HG03196 (cell line): ENCODE data around the gene CGNL1.

Source experiments
- ATAC-seq: cut with Tn5 transposase; IDR thresholded peaks from one replicate; pipeline ENCODE4 v1.9.1; 2021; ENCODE audit not compliant: unreplicated experiment

The CGNL1 gene

GRCh38 chr15:57541805-57542504, 165.7 kb downstream of the CGNL1 start:
- ATAC-seq = no peak

DNA sequence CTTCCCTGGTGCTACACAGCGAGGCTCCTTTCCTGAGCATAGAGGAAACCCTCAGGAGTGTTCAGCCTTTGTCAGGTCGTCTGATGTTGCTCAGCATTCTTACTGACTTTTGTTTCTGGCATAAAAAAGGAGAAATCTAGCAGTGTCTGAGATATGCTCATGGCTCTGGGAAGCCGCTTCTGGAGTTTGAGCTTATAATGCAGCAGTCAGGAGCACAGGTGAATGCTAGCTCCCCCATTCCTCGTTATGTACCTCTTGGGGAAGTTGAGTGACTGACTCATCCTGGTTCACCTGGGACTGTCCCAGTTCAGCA, 166.2 kb downstream of the CGNL1 start:
- no peak for ATAC-seq

DNA sequence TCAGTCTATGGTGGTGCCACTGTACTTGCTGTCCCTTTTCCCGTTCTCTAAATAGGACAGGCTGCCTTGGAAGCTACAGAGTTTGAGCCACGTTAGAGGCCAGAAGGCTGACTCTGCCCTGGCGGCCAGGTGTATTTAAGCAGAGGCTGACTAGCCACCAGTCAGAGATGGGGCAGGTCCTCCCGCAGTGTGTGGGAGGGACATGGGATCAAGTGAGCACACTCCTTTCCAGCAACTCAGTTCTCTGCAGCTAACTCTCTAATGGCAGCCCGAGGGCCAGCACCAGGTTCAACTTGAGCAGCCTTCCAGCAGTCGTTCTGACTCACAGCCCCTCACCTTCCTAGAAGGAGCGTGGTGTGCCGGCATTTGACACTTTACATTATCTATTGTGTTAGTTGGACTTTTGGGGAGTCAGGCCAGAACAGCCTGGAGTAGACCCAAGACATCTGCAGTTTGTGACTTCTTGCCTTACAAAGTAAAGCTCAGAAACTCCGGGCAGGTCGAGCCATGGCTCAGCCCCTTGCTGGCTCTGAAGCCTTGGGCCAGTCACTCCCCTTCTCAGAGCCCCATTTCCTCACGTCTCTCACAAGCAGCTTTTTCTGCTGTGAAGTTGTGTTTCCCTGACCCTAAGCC, 168.7 kb downstream of the CGNL1 start:
- no peak for ATAC-seq

GRCh38 chr15:57545995-57546394, 169.7 kb downstream of the CGNL1 start:
- ATAC-seq = no peak

DNA sequence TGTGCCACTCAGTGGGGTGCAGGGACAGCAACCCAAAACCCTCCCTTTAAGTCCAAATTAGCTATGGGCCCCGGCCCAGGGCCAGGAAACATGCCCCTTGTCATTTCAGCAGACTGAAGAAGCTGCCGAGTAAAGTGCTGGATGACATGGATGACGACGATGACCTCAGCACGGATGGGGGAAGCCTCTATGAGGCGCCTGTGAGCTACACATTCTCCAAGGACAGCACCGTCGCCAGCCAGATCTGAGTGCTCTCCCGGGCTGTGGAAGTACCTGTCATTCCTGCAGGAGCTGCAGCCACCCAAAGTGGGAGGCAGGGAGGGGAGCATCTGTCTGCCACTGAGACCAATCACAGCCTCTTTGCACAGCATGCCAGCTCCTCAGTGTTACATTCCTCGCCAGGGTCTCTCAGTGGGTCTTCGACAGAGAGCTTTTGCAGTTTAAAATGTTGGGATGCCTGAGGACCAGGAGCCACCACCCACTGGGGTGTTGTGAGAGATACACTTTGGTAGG, 171.0 kb downstream of the CGNL1 start:
- no peak for ATAC-seq

DNA sequence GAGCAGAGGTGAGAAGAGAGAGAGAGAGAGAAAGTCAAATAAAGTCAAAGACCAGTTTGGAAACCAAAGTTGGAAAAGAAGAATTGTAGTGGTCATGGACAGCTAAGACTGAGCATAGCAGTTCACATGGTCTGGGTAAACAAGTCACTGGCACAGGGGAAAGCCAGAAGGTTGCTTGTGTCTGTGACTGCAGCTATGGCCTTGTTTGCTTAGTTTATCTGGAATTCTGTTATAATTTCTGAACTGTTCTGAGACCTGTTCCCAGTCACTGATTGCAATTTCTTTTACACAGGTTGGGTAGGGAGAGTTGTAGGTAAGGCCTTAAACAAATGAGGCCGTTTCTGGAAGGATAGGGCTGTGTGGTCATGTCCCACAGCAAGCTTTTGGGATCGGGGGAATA, 172.0 kb downstream of the CGNL1 start:
- ATAC-seq = no peak

- ATAC-seq = no peak
Measured at GRCh38 chr15:57548835-57549234, 172.5 kb downstream of the CGNL1 start.

GRCh38 chr15:57549935-57550334, 173.6 kb downstream of the CGNL1 start:
- ATAC-seq = no peak

DNA sequence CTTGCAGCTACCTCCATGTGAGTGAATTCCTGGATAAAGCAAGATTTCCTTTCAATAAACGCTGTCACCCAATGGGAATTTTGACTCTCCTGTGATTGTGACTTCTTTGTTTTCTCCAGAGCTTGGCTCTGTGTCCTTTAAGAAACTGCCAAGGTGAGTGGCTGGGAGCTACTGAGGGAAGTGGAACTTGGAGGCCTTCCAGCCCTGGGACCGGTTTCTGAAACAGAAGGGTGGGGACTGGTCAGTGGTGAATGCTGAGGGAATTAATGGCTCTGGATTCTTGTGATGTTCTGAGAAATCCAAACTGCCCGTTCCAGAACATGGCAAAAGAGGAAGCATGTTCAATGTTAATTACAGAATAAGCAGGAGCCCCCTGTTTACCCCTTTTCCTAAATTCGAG, 174.3 kb downstream of the CGNL1 start:
- no peak for ATAC-seq

DNA sequence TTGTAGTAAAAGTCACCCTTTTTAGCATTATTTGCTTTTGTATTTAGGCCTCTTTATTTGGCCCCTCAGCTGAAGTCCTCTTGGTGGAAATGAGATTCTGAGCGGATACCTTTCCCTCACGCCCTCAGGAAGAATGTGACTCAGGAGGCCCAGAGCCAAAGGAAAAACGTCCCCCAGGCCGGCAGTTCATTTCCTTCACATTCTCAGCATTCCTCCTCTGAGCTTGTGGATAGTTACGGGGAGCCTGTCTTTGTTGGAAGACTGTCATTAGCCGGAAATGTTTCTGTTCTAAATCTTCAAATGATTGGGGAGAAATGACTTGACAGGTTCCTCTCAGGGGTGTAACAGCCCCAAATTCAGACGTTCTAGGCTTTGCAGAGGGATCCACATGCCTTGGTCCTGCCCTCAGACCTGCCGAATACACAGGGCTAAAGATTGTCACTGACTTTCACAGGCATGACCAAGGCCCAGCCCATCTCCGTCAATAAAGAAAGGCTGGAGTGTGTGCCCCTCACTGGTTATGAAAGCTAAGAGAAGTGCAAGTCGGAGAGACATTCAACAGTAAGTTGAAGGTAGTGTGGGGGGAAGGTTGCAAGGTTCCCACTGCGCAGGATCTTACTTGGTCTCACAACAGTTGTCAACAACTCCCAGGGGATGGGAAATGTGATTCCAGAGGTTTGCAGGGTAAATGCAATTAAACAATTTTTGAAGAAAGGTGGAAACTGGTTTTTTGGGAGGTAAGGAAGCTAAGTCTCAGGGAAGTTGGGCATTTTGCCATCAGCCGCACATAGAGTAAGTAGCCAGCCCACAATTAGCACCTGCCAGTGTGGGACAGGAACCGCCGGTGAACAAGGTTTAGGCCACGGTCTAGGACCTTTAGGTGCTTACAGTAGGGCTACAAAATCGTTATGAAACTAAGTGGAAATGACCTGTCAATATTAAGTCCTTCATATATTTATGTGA, 175.7 kb downstream of the CGNL1 start:
- no peak for ATAC-seq

DNA sequence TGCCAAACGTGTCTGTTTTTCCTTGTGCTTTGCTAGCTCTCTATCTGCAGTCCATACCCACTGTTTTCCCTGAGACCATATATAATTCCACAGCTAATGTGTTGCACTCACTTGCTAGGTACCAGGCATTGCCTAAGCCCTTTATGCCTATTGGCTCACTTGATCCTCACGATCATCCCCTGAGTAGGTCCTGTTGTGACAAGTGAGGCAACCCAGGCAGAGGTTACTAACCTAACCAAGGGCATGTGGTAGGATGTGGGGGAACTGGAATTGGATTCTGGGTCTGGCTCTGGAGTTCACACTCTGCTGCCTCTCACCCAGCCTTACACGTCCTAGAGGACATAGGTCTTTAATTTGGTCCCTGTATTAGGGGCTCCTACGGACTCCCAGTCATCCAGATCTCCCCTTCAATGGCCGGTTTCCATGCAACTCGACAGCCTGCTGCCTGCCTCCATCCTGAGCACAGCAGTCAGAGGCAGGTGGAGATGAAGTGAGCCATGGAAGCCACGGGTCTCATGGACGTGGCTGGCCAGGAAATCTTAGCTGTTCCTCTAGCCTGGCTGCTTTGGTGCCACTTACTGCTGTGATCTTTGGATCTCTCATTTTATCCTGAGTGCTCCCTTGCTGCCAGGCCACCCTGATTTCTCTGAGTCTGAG, 176.5 kb downstream of the CGNL1 start:
- no peak for ATAC-seq

GRCh38 chr15:57553526-57553925, 177.2 kb downstream of the CGNL1 start:
- ATAC-seq = no peak

DNA sequence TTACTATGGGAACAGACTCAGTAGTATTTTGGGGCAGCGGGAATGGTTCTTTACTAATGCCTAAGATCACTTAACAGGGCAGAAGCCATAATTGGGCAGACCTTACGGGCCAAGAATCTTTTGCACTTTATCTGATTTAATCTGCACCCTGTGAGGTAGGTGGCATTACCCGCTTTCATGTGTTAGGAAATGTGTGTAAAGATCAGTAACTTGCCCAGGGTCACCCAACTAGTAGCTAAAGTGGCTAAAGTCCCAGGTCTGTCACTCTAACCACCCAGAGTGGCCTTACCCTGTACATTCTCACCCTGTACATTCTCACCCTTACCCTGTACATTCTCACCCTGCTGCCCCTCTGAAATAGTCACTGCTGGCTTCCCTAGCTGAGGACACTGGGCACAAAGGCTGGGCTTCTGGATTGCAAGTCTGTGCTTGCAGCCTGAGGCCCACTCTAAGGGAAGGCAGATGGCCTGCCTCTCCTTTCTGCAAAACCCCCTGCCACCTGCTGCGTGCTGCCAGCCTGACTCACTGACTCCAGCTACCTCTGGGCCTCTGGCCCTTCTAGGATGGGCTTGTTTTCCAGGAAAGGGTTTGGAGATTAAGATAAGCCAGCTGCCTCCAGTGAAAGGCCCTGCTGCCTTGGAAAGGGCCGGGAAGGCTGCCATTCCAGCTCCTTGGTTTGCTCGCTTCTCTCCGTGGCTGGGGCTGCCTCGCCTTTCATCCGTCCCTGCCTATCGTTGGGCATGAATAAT, 177.9 kb downstream of the CGNL1 start:
- no peak for ATAC-seq

GRCh38 chr15:57554812-57555179, 178.5 kb downstream of the CGNL1 start:
- ATAC-seq = no peak

DNA sequence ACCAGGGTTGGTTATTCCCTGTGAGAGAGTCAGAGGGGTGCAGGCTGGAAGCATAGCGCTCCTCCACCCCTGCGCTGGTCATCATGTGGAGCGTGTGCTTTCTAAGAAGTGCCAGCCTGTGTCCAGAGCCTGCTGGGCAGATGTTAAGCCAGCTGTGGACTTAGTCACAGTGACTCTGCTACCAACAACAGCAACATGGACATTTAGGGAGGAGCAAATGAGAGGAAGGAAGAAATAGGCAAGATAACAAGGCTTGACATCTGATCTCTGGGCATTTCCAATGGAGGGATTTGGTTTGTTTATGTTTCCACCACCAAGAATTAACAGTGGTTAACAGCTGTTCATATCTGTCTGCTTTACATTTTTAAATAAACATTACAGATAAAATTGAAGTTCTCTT, 179.0 kb downstream of the CGNL1 start:
- no peak for ATAC-seq

GRCh38 chr15:57556040-57556439, 179.7 kb downstream of the CGNL1 start:
- no peak for ATAC-seq

- no peak for ATAC-seq
Measured at GRCh38 chr15:57557267-57557666, 181.0 kb downstream of the CGNL1 start.

GRCh38 chr15:57557810-57558209, 181.5 kb downstream of the CGNL1 start:
- ATAC-seq = no peak

GRCh38 chr15:57559875-57560274, 183.6 kb downstream of the CGNL1 start:
- no peak for ATAC-seq

- ATAC-seq = peak; percentile 81
Measured at GRCh38 chr15:57561041-57561711, 184.9 kb downstream of the CGNL1 start.
